Left forelimb (tissue), 1 donor: ENCODE measurements around the gene CNTNAP5.

Source experiments
- DNase-seq: peaks from one replicate; pipeline ENCODE4 v3.0.0-alpha.2; 2018; ENCODE audit warnings: low spot score

Gene CNTNAP5

DNA sequence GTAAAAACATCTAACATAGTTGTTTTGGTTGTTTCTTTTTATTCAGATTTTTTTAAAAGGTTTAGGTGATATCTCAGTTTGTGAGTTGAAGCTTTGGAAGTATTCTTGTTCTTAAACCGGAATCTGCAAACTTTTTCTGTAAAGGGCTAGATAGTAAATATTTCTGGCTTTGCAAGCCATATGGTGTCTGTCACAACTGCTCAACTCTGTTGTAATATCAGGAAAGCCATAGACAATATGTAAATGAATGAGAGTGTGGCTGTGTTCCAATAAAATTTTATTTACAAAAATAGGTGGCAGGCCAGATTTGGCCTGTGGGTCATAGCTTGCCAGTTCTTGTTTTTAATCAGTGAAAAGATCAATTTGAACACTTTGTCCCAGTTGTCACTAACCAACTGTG lies 134.1 kb downstream of the CNTNAP5 start:
- no peak for DNase-seq

DNA sequence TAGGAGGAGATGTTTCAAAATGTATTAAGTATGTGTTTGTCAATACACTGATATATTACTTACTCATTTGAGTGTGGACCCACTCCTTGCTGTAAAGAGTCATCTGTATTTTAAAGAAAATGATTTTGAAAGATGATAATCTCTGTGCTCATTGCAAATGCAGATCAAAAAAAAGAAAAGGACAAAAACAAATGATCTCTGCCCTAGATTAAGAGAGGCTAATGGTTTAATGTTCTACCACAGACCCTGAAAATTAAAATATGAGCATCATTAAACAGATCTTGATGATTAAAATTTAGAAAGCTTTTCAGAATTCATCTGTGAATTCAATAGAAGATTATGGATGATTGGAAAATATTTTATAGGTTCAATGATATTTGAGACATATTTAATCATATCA lies 136.5 kb downstream of the CNTNAP5 start:
- DNase-seq = no peak

DNA sequence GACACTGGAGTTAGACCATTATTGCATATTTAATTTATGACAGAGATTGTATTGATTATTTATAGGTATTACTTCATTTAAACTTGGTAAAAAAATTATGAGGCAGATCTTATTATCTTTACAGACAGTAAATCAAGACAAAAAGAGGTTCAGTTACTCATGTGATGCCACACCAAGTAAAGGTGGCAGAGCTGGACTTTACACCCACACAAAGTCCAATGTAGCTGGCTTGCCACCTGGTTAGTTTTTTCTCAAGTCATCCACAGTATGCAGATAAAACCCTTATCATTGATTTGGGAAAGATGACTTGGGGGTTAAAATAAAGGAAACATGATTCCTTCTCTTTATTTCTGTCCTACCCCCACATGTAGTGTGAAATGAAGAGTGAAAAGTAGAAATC lies 137.2 kb downstream of the CNTNAP5 start:
- DNase-seq = no peak

DNA sequence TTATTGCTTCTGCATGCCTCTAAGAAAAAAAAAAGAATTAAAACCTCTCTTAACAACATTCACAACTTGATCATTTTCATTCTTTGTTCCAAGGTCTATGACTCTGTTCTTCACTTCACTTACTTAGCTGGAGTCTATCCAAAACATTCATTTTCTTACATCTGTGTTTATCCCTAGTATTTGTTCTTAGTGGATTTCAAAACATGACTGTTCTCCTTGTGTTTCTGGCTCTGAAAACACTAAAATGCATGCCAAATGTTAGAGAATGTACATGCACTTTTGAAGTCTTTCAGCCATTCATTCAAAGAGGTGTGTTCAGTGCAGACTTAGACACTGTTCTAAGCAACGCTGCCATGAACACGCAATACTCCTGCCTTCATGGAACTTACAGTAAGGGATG lies 138.8 kb downstream of the CNTNAP5 start:
- no peak for DNase-seq

DNA sequence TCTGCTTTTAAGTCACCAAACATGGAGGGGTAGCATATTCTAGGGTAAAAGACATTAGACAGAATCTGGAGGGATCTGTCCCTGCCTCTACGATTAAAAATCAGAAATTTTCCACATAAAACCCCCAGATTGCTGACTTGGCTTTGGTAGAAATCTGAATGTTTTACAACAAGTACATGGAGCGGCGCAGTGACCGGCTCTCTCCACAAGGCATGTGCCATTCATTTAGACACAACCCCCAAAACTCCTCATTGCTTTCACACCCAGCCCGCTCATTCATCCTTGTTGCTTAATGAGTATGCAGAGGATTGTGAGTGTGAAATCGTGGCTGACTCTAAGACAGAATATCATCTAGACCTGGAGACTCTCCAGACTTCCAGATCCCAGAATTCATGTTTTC lies 140.6 kb downstream of the CNTNAP5 start:
- no peak for DNase-seq

DNA sequence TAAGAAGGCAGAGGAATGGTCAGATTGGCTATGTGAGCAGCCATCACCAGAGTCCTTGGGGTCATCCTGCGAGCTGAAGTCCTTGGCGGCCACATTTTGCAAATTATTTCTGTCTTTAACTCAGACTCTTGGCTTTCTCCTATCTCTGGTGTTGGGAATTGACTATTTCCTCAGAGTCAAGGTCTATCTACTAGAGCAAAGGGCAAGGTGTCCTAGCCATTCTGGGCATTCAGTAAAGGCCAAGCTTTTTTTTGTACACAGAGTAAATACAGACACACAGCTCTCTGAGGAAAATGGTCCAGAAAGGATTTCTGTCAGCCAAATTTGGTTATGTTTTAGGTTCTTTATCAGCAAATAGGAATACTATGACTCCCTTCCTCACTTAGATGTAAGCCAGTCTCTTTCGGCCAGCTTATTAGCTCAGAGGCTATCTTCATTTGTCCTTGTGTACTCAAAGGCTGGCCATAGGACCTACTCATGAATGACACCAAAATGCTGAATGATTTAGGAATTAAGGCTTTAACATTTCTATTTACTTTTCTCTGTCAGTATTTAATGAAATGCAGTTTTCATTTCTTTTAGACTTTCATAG lies 146.5 kb downstream of the CNTNAP5 start:
- DNase-seq = no peak

DNA sequence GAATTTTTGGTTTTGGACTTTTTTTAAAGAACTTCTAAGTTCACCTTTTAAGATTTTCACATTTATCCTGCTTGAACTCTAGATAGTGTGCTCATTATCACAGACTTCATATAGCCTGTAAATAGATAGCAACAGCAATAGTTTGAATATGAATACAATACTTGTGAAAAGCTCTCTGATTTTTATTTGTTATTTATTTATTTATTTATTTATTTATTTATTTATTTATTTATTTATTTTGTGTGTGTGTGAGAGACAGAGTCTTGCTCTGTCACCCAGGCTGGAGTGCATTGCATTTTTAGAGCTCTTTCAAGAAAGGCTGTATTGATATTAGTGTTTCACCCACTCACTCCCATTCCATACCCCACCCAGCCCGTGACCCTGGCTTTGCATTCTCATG lies 153.6 kb downstream of the CNTNAP5 start:
- DNase-seq = no peak

DNA sequence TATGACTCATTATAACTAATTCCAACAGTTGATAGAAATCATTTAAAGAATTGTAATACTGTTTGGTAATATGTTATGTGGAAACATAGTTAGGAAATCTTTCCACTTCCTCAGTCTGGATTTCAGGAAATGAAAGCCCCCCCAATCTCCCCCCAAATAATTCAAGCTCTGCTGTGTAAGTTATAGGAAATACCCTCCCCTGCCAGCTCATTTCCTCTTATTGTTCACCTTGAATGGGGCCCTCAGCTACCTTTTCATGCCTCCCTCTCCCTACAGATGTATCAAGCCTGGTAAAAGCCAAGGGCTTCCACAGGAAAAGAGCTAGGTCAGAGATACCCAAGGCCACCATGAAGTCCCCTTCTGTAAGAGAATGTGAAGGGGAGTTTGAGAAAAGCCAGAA lies 155.5 kb downstream of the CNTNAP5 start:
- no peak for DNase-seq

DNA sequence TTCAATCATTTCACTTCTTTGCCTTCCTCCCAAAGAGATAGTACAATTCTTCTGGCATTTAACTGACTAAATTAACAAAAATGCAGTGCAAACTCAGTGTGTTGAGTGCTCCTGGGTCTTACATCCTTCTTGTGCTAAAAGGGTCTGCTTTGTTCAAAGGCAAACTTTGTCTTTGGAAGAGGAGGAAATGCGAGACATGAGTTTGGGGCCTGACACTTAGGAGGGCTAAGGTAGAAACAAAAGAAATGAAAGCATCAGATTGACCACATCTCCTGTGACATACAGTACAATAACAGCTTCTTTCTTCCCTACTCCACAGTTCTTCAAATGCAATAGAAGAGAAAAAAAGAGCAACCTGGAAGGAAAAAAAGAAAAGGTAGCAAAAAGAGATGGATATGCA lies 161.7 kb downstream of the CNTNAP5 start:
- no peak for DNase-seq

DNA sequence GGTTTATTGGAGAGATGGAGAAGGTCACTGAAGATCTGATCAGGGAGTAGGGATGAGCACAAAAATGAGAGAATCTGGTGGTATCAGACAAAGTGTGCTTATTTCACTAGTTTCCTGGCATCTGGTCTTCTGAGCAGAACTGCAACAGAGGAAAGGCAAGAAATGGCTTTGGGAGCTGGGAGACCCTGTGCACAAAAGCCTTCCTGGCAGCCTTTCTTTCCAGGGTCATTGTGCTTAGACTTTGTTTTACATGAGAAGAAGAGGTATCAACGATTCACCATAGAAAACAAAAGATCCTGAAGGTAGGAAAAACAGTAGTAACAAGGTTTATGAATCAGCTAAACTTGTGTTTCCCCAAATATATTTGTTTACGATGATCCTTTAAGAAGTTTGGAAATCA lies 162.9 kb downstream of the CNTNAP5 start:
- DNase-seq = no peak

DNA sequence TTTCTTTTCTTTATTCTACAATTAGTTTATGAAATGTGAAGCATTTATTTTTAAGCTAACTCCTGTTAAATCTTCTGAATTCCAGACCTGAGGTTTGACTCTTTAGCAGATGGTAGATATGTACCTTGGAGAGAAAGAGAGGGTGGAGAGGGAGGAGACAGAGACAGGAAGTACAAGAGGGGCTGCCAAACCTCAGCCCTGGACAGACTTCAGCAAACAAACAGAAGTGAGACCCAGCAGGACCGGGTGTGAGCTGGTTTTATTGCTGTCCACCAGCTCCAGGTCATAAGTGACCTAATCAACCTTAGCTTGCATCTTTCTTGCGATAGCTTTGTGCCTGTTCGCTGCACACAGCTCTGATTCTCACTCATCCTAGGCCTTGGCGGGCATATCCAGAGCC lies 168.6 kb downstream of the CNTNAP5 start:
- no peak for DNase-seq

DNA sequence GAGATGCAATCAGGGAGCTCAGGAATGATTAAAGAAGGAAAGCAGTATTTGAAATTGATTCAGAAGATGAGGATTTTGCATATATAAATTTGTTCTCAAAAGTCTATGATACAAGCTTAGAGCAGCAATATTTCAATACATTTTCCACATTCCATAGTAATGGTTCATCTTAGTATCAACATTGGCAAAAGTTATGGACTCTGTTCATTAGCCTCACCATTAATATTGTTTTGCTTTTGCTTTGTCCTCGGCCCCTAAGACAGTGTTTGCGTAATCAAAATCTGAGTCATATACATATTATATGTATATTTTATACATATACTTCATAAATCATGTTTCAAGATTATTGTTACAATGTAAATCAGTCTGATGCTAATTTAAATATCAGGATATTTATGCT lies 176.6 kb downstream of the CNTNAP5 start:
- DNase-seq = no peak

DNA sequence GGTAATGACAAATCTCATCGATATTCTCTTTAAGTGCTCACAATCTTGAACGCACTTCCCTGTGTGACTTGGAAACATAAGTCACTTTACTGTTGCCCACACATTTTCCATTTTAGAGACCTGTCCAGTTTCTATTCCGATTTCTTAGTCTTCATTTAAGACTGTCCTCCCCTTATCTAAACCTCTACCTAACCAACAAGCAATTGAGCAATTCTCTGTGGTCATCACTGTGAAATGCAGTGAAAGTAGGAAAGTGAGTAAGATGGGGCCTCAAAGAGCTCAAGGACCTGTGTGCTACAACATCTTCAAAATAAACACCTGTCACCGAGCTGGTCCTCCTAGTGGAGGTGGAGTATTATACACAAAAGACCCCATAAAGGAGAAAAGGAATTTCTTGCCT lies 184.4 kb downstream of the CNTNAP5 start:
- no peak for DNase-seq

DNA sequence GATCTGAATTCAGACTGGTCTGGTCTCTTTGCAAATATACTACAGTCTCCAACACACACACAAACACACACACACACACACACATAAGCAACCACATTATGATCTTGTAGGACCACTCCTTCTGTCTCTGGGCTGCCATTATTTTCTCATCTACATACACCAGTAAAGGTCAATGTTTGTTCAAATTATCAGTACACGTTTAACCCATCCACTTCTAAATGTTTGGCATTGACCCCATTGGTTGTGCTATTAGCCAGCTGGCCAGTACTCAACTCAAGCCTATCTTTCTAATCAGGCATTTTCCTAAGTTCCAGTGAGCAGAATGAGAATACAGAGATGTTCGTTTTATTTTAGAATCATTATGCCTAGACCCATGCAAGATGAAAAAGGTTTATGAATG lies 186.4 kb downstream of the CNTNAP5 start:
- DNase-seq = no peak

DNA sequence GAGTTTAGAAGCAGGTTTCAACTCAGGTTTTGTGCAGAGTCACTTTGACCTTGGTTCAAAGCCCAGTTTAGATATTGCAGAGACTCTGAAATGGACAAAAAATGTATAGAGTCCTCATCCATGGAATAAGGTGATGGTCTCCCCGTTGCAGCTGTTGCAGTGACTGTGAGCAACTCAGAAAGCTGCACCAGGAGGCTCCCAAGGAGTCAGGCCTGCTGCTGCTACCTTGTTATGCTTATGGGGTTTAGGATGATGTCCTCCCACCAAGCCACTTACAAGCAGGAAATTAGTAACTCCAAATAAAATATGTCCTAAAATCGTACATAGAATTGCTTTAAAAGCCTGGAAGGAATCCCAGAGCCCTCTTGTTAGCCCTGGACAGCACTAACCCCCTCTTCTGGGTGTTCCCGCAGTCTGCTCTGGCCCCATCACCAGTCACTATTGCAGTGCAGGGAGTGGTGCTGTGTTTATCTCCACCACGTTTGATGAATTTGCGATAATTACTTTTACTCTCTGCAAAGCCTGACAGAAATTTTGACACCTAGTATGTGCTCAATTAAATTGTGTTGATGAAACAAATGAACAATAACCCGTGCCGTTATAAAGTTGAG lies 189.0 kb downstream of the CNTNAP5 start:
- DNase-seq = no peak

DNA sequence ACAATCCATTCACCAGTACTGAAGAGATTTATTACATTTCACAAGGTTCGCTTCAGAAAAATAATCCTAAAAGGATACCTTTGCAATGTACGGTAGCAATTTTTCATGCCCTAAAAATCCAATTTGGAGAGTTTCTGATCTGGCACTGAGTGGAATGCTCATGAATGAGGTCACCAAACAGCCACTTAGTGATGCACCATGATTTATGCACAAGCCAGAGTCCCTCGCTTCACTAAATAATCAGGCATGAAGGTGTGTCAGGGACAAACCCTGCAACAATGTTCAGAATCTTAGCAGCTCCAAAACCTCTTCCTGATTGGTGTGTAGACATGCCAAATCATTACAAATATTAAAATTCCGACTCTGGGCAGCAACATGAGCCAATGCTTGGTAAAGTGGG lies 221.1 kb downstream of the CNTNAP5 start:
- no peak for DNase-seq

DNA sequence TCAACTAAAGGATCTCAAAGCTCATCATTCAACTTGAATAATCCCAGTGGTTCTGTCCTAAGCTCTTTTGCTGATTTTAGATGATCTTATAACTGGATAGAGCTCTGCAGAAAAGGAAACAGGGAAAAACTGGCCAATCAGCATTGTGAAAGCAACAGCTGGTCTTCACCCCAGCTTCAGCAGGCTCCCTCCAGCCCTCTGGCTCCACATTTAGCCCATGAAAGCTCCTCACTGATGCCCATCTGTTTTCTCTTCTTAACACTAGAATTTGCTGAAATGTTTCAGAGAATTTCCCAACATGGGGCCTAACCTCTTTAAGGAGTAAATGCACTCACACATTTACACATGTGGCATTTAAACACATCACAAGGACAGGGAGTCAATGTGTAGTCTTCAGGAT lies 223.3 kb downstream of the CNTNAP5 start:
- DNase-seq = no peak

DNA sequence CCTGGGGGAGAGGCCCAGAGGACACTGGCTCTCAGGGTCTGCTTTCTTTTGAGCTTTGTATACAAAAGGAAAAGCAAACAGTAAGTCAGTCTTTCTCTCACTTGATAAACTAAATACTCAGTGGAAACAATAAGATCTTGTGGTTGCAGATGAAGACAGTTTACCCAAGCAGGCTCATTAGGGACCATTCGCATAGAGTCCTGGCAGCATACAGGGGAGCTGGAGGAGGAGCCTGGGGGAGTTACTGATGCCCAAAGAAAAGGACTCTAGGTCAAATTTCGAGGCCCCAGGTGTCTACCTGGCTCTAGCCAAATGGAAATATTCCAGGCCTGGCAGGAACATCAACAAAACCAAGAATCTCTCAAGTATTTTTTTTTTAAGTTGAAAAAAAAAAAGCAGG lies 225.3 kb downstream of the CNTNAP5 start:
- DNase-seq = no peak

DNA sequence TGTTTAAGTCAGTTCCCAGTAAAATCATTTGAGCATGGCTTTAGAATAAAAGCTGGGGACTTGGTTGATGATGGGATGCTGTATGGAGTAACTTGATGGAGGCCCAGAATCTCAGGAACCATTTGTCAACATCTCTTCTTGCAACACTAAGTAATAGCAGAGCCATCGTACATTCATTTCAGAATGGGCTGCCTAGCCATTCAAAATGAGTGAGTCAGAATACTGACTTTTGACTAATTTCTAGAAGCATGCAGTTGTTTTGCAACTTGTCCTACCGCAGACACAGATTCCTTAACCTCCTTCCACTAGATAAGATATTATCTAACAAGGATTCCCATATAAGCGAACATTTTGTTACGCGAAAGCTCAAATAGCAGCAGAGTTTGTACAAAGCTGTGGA lies 229.5 kb downstream of the CNTNAP5 start:
- DNase-seq = no peak

DNA sequence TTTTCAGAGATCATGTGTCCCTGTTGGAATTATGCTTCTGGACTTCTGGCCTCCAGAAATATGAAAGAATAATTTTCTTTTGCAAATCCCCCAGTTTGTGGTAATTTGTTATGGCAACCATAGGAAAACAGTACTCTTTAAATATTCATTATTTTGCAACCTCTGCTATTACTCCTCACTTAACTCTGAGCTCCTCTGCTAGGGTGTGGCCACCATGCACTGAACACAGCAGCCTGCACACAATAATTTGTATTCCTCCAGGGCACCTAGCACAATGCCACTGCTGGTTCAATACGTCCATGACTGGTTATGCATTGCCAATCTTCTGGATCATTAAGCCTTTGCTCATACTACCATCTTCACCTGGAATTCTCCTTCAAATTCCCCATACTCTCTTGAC lies 232.0 kb downstream of the CNTNAP5 start:
- no peak for DNase-seq

DNA sequence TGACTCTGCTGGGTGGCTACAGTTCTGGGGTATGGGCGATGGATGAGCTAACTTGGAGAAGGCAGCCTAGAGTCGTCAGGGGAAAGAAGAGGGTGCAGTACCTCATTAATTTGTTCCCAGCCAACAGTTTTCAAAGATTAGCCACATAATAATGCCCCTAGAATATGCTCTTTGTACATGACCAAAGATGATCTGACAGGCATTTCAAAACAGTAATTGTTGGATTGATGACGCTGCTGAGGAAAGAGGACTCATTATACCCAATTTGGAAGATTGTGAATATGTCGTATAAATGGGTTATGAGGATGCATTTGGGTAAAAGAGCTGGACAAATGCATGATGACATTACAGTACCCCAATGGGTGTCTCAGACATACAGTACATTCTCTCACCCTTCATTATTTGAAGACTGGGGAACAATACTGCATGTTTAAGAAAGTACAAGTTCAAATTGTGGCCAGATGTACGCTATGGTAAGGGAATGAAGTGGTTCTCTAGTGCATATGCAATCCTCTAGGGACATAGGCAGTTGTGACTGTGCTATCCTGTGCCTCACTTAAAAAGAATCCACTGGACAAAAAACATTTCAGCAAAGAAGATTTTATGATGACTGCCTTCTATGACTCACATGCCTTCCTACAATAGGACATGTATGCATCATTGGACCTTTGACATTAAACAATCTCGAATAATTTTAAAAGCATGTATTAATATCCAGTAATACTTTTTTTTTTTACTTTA lies 233.2 kb downstream of the CNTNAP5 start:
- no peak for DNase-seq

DNA sequence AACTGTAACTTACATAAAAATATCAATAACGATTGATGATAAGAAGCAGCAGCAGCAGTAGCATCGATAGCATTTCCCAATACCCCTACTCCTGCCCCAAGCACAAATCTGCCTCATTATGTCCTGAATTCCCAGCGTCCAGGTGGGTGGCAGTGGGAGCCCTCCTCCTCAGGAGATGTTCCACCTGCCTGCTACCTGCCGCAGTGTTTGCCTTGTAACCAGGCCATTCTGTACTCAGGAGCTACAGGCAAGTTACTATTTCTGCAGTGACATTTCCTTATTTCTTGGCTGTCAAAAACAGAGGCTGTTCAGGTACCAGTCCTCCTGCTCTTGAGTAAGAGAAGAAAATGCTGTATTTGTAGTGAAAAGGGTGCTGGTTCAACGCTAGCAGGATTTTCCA lies 236.4 kb downstream of the CNTNAP5 start:
- no peak for DNase-seq

DNA sequence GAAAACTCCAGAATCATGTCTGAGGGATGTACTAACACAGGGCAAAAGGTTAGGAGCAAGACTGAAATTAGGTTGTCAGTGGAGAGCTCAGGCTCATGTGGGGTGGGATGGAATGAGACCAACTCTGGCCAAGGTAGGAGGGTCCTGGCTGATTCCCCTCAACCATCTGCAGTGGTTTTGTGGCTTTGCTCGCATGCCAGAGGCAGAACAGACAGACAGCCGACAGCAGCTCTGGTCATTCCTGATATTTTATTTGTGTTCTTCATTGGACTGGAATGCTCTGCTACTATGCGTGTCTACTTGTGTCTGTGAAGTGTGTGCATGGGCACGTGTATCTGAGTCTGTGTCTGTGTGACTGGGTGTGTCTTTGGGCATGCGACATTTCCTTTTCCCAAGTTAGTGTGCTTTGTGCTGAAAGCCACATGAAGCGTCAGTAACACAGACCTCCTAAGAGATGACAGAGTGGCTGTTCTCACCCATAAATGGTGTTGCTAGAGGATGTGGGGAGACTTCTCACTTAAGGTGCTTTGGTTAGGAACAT lies 239.5 kb downstream of the CNTNAP5 start:
- no peak for DNase-seq

DNA sequence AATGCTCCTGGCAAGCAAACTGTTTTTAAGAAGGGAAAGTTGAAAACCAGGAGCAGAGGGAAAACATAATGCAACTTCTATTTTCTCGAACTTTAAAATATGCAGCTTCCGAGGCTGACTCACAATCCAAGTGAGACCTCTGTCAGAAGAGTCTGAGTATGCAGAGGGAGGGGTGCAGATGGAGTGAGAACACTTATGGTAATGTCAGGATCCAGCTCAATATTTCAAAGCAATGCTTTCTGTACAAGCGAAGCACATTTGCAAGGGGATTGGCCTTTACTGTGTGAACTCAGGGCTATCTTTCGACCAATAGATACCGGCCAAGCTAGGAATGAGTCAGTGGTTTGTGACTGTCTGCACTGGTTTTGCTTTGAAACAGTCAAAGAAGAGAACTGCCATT lies 242.7 kb downstream of the CNTNAP5 start:
- DNase-seq = no peak
